ENCODE results near the gene STRC. TPM values are rescaled to one million over a fixed set of nuclear protein-coding genes. Genes with fewer than 3 reads are reported as not detected.
"Not testable (repeated sequence)": the region's sequence is repeated elsewhere in the genome, so short reads cannot be mapped to it uniquely, and the experiment has no call there.

STRC gene
- total RNA-seq = 0.54 TPM

- DNase-seq (ENCODE audit: low read depth in 2 of 3, low spot score in 2 of 3) = not testable (repeated sequence)
Measured at GRCh38 chr15:43618700-43619099, at the start of gene STRC. Gene STRC (minus strand): TSS chr15:43618800. CDS start chr15:43618722, 78 bp downstream.

- not testable (repeated sequence) for DNase-seq (ENCODE audit: low read depth in 2 of 3, low spot score in 2 of 3)
Measured at GRCh38 chr15:43666177-43666576, 47.6 kb upstream of the STRC start.

GRCh38 chr15:43663333-43663732 lies 44.7 kb upstream of the STRC start:
- DNase-seq (ENCODE audit: low read depth in 2 of 3, low spot score in 2 of 3) = not testable (repeated sequence)

- DNase-seq (ENCODE audit: low read depth in 2 of 3, low spot score in 2 of 3) = not testable (repeated sequence)
Measured at GRCh38 chr15:43662293-43662692, 43.7 kb upstream of the STRC start.

GRCh38 chr15:43659727-43660126 lies 41.1 kb upstream of the STRC start:
- DNase-seq (ENCODE audit: low read depth in 2 of 3, low spot score in 2 of 3) = not testable (repeated sequence)

GRCh38 chr15:43649430-43649926 lies 30.9 kb upstream of the STRC start:
- not testable (repeated sequence) for DNase-seq (ENCODE audit: low read depth in 2 of 3, low spot score in 2 of 3)

GRCh38 chr15:43648649-43649429 lies 30.2 kb upstream of the STRC start, which contains the start of gene CATSPER2:
Gene CATSPER2 (minus strand): TSS chr15:43648844. CDS start chr15:43648061, 783 bp downstream.
- DNase-seq (ENCODE audit: low read depth in 2 of 3, low spot score in 2 of 3) = no peak

- not testable (repeated sequence) for DNase-seq (ENCODE audit: low read depth in 2 of 3, low spot score in 2 of 3)
Measured at GRCh38 chr15:43638464-43639204, 20.0 kb upstream of the STRC start.

GRCh38 chr15:43626937-43627336 lies 8.3 kb upstream of the STRC start:
- DNase-seq (ENCODE audit: low read depth in 2 of 3, low spot score in 2 of 3) = not testable (repeated sequence)

GRCh38 chr15:43625106-43625505 lies 6.5 kb upstream of the STRC start:
- no peak for DNase-seq (ENCODE audit: low read depth in 2 of 3, low spot score in 2 of 3)

- not testable (repeated sequence) for DNase-seq (ENCODE audit: low read depth in 2 of 3, low spot score in 2 of 3)
Measured at GRCh38 chr15:43622068-43622799, 3.6 kb upstream of the STRC start.

GRCh38 chr15:43617750-43618149 lies 850 bp downstream of the STRC start:
- not testable (repeated sequence) for DNase-seq (ENCODE audit: low read depth in 2 of 3, low spot score in 2 of 3)

- not testable (repeated sequence) for DNase-seq (ENCODE audit: low read depth in 2 of 3, low spot score in 2 of 3)
Measured at GRCh38 chr15:43602233-43602632, 16.4 kb downstream of the STRC start.

- DNase-seq (ENCODE audit: low read depth in 2 of 3, low spot score in 2 of 3) = not testable (repeated sequence)
Measured at GRCh38 chr15:43600200-43600599, 18.4 kb downstream of the STRC start.

- DNase-seq (ENCODE audit: low read depth in 2 of 3, low spot score in 2 of 3) = not testable (repeated sequence)
Measured at GRCh38 chr15:43599131-43599530, 19.5 kb downstream of the STRC start.

GRCh38 chr15:43593328-43594190 lies 25.0 kb downstream of the STRC start, which contains the start of gene CKMT1B:
Gene CKMT1B (plus strand): TSS chr15:43594027. CDS start chr15:43594219, 192 bp downstream.
- DNase-seq (ENCODE audit: low read depth in 2 of 3, low spot score in 2 of 3) = not testable (repeated sequence)

- DNase-seq (ENCODE audit: low read depth in 2 of 3, low spot score in 2 of 3) = not testable (repeated sequence)
Measured at GRCh38 chr15:43592841-43593240, 25.8 kb downstream of the STRC start.

GRCh38 chr15:43589778-43590466 lies 28.7 kb downstream of the STRC start, which contains the start of gene PPIP5K1:
Gene PPIP5K1 (minus strand): TSS chr15:43590208. CDS start chr15:43584504, 5,704 bp downstream.
- DNase-seq (ENCODE audit: low read depth in 2 of 3, low spot score in 2 of 3) = not testable (repeated sequence)

GRCh38 chr15:43574607-43575006 lies 44.0 kb downstream of the STRC start:
- DNase-seq (ENCODE audit: low read depth in 2 of 3, low spot score in 2 of 3) = not testable (repeated sequence)

Measured in hematopoietic multipotent progenitor cell (in vitro differentiated cells).